ENCODE results near the gene CLIC3. TPM values are rescaled to one million over a fixed set of nuclear protein-coding genes. Genes with fewer than 3 reads are reported as not detected.

The CLIC3 gene
- total RNA-seq, 6 experiments from 2014 or later, result 0.37 to 0.51 TPM; not detected in 4

DNA sequence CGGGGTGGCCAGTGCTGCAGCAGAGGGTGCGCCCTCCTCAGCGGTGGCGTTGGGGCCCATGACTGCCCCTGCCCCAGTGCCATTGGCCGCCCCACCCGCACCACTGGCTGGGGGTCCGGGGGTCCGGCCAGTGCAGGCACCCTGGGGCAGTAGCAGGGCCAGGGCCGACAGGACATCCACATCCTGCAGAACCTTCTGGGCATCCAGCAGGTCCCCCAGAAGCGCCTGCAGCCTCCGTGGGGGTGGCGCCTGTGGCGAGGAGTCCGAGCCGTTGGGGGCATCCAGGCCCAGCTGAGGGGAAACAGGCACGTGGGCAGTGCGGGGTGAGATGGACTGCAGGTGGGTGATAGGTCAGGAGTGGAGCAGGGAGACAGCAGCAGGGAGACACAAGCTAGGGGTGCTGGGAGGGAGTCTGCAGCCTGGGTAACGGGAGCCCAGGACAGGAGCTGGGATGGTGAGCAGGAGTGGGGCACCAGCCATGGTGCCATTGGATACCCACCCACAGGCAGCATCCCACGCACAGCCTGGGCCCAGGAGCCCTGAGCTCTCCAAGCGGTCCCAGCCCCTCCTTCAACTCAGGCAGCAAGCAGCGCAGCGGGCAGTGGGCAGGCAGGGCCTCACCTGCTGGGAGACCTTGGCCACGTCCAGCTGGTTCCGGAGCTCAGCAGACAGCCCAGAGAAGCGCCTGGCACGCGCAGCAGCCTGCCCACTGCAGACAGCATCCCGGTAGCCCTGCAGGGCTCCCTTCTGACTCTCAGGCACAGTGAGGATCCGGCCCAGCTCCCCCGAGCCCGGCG is 24.6 kb upstream of the CLIC3 start:
- Histone ChIP-seq H3K36me3 (peaks cover 0 to 8% (median 1%) of the 10 kb centered on the region in 4 donors), H3K4me1 (peaks cover 0 to 33% (median 14%) of the 10 kb centered on the region in 4 donors), H3K27ac (no peak overlapping the region), H3K4me3 (no peak overlapping the region), H3K27me3 (no peaks in the 10 kb centered on the region), H3K9me3 (no peaks in the 10 kb centered on the region)
- intact Hi-C loops (cut with DNase I), result no loop called here
- ATAC-seq (no peak), DNase-seq (no peak)
- no CpG with 5 or more reads among the region's 32 CpGs for WGBS (ENCODE audit: insufficient coverage, low coverage, low lambda C conversion rate, missing lambda C conversion rate)
- TF ChIP-seq, protein P1, sequence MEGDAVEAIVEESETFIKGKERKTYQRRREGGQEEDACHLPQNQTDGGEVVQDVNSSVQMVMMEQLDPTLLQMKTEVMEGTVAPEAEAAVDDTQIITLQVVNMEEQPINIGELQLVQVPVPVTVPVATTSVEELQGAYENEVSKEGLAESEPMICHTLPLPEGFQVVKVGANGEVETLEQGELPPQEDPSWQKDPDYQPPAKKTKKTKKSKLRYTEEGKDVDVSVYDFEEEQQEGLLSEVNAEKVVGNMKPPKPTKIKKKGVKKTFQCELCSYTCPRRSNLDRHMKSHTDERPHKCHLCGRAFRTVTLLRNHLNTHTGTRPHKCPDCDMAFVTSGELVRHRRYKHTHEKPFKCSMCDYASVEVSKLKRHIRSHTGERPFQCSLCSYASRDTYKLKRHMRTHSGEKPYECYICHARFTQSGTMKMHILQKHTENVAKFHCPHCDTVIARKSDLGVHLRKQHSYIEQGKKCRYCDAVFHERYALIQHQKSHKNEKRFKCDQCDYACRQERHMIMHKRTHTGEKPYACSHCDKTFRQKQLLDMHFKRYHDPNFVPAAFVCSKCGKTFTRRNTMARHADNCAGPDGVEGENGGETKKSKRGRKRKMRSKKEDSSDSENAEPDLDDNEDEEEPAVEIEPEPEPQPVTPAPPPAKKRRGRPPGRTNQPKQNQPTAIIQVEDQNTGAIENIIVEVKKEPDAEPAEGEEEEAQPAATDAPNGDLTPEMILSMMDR (IDR thresholded peaks at IDR 0.05), result no peak
- TF ChIP-seq POLR2A (IDR thresholded peaks at IDR 0.05), result no peak

- DNase-seq, result no peak
- no peak for TF ChIP-seq POLR2A (IDR thresholded peaks at IDR 0.05)
- TF ChIP-seq, protein P1 (IDR thresholded peaks at IDR 0.05), result no peak
Measured at GRCh38 chr9:137019891-137020683, 23.7 kb upstream of the CLIC3 start.

GRCh38 chr9:137018761-137019559 is 22.6 kb upstream of the CLIC3 start:
- intact Hi-C loops (cut with DNase I), result no loop called here
- Histone ChIP-seq H3K9me3 (no peaks in the 10 kb centered on the region), H3K4me3 (no peak overlapping the region), H3K4me1 (peaks cover 0 to 18% (median 9%) of the 10 kb centered on the region in 4 donors), H3K36me3 (peaks cover 0 to 17% (median 1%) of the 10 kb centered on the region in 4 donors), H3K27ac (no peak overlapping the region), H3K27me3 (no peaks in the 10 kb centered on the region)
- no peak for TF ChIP-seq POLR2A (IDR thresholded peaks at IDR 0.05)
- TF ChIP-seq, protein P1 (IDR thresholded peaks at IDR 0.05), result no peak
- DNase-seq, result no peak
- no peak for ATAC-seq
- WGBS (ENCODE audit: insufficient coverage, low coverage, low lambda C conversion rate, missing lambda C conversion rate), result 100% methylated on average over 1 of the region's 36 CpGs

More at GRCh38 chr9:137019891-137020683, 23.7 kb upstream of the CLIC3 start:
- ATAC-seq, result no peak
- Histone ChIP-seq H3K27me3 (no peaks in the 10 kb centered on the region), H3K4me1 (peaks cover 0 to 24% (median 10%) of the 10 kb centered on the region in 4 donors), H3K9me3 (no peaks in the 10 kb centered on the region), H3K4me3 (no peak overlapping the region), H3K36me3 (peaks cover 0 to 15% (median 1%) of the 10 kb centered on the region in 4 donors), H3K27ac (no peak overlapping the region)
- intact Hi-C loops (cut with DNase I), result no loop called here
- WGBS (ENCODE audit: insufficient coverage, low coverage, low lambda C conversion rate, missing lambda C conversion rate), result 92% methylated on average over 13 of the region's 34 CpGs

DNA sequence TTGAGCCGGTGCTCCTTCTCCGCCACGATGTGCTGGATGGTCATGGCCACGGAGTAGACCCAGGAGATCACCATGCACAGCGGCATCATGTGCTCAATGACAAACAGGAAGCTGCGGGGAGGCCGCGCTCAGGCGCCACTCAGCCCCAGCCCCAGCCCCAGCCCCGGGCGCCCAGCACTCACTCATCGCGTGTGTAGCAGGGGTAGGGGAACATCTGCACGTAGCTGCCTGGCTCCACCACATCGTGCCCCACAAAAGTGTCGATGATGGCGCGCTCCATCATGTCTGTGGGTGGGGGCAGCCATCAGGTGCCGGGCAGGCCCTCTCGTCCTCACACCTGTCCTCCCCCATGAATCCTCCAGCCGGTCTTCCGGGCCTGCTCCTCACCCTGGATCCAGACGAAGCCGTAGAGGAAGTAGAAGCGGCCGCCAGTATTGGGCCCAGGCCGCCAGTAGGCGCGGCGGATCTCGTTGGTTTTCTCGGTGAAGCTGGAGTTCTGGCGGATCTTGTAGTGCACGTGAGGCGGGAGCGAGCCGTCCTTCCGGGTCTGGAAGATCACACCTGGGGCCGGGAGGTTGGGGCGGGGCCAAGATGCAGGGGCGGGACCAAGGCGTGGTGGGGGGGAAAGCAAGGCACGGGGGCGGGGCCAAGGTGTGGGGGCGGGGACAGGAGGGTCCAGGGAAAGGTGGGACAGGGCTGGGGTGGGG is 21.6 kb upstream of the CLIC3 start:
- DNase-seq (no peak), ATAC-seq (no peak)
- no peak overlapping the region for H3K27ac ChIP-seq
- H3K36me3 ChIP-seq, result peaks cover 0 to 17% (median 1%) of the 10 kb centered on the region in 4 donors
- no peaks in the 10 kb centered on the region for H3K27me3 ChIP-seq
- H3K4me3 ChIP-seq, result no peak overlapping the region
- H3K4me1 ChIP-seq, result peaks cover 0 to 8% (median 4%) of the 10 kb centered on the region in 4 donors
- TF ChIP-seq, protein P1 (IDR thresholded peaks at IDR 0.05), result no peak
- no peak for TF ChIP-seq POLR2A (IDR thresholded peaks at IDR 0.05)
- 88% methylated on average over 8 of the region's 45 CpGs for WGBS (ENCODE audit: insufficient coverage, low coverage, low lambda C conversion rate, missing lambda C conversion rate)
- intact Hi-C loops (cut with DNase I), result no loop called here
- no peaks in the 10 kb centered on the region for H3K9me3 ChIP-seq
